GM12891 (cell line): ENCODE data around the gene IL2RA.

ENCODE experiments used
- PAX5 ChIP-seq: IDR thresholded peaks from 2 replicates; pipeline ENCODE4 v1.6.1; 2011; ENCODE audit warnings: low read length, moderate library complexity, mild to moderate bottlenecking; ENCODE audit not compliant: insufficient read depth, severe bottlenecking
- POLR2A ChIP-seq: IDR thresholded peaks from 2 replicates; pipeline ENCODE4 v1.6.1; 2011; ENCODE audit warnings: low read depth, low read length, control low read depth
- POLR2AphosphoS5 ChIP-seq: IDR thresholded peaks from 2 replicates; pipeline ENCODE4 v1.6.1; 2011; ENCODE audit warnings: low read depth, low read length, control low read depth
- POU2F2 ChIP-seq: IDR thresholded peaks from 2 replicates; pipeline ENCODE4 v1.6.1; 2011; ENCODE audit warnings: low read depth, mild to moderate bottlenecking, control low read depth, low read length, moderate library complexity
- SPI1 ChIP-seq: IDR thresholded peaks from 2 replicates; pipeline ENCODE4 v1.6.1; 2011; ENCODE audit warnings: low read depth, low read length, control low read depth
- TAF1 ChIP-seq: IDR thresholded peaks from 2 replicates; pipeline ENCODE4 v1.6.1; 2011; ENCODE audit warnings: low read depth, low read length, control low read depth

DNA sequence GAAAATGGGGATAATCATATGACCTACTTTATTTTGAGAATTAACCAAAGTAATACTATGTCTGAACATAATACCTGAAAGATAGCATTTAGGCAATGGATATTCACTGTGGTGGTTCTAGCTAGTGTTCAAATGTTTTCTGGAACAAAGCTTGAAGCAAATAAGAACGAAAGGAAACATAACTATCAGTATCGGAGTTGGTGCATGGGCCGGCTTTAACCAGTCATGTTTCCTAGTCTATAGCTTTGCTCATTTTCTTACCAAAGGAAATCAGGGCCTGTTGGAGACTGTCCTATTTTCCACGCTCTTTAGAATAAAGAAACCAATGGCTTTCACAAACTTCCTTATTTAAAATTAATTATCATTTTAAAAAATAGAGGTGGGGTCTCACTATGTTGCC lies 8.9 kb downstream of the IL2RA start:
- no peak for TF ChIP-seq POLR2A
- TF ChIP-seq POLR2AphosphoS5: no peak
- TF ChIP-seq PAX5: no peak
- TF ChIP-seq SPI1: no peak
- no peak for TF ChIP-seq TAF1
- TF ChIP-seq POU2F2: no peak
